Measurements from ENCODE around the gene IZUMO1. TPM values are rescaled to one million over a fixed set of nuclear protein-coding genes. Genes with fewer than 3 reads are reported as not detected.

Gene IZUMO1
- total and polyA plus RNA-seq, 2 of the 13 experiments (the other 11 are each of a cell fraction or from before 2014, with no cell fraction given), result 0.07 to 0.22 TPM

GRCh38 chr19:48772503-48772953 lies 25.8 kb upstream of the IZUMO1 start (continued):
- no peak; the same call in 1 of the 2 replicates for TF ChIP-seq ZNF281 (CRISPR knock-in tag; IDR thresholded peaks at IDR 0.05; ENCODE audit: borderline replicate concordance)
- no peak for TF ChIP-seq ZFYVE20 (CRISPR knock-in tag; IDR thresholded peaks at IDR 0.05; ENCODE audit: borderline replicate concordance, low read depth)
- no peak for TF ChIP-seq CCAR2 (optimal IDR thresholded peaks at IDR 0.05; ENCODE audit: low read depth, low read length)
- TF ChIP-seq ZMAT3 (CRISPR knock-in tag; conservative IDR thresholded peaks at IDR 0.05), result no peak
- TF ChIP-seq REST (IDR thresholded peaks at IDR 0.05; ENCODE audit: borderline replicate concordance in 1 of 2, low read depth in 1 of 2, low read length in 2 of 2), result no peak
- no peak for TF ChIP-seq ZSCAN21 (CRISPR knock-in tag; IDR thresholded peaks at IDR 0.05; ENCODE audit: borderline replicate concordance)
- no peak for TF ChIP-seq DNMT3B (CRISPR knock-in tag; conservative IDR thresholded peaks at IDR 0.05)
- TF ChIP-seq, protein P1, sequence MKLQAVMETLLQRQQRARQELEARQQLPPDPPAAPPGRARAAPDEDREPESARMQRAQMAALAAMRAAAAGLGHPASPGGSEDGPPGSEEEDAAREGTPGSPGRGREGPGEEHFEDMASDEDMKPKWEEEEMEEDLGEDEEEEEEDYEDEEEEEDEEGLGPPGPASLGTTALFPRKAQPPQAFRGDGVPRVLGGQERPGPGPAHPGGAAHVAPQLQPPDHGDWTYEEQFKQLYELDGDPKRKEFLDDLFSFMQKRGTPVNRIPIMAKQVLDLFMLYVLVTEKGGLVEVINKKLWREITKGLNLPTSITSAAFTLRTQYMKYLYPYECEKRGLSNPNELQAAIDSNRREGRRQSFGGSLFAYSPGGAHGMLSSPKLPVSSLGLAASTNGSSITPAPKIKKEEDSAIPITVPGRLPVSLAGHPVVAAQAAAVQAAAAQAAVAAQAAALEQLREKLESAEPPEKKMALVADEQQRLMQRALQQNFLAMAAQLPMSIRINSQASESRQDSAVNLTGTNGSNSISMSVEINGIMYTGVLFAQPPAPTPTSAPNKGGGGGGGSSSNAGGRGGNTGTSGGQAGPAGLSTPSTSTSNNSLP (IDR thresholded peaks at IDR 0.05; ENCODE audit: low read depth, low read length), result peak; percentile 72
- TF ChIP-seq ZNF776 (CRISPR knock-in tag; IDR thresholded peaks at IDR 0.05), result no peak
- TF ChIP-seq ZNF619 (CRISPR knock-in tag; IDR thresholded peaks at IDR 0.05), result no peak
- no peak for TF ChIP-seq ZNF318 (CRISPR knock-in tag; IDR thresholded peaks at IDR 0.05)
- no peak for TF ChIP-seq RCOR2 (CRISPR knock-in tag; IDR thresholded peaks at IDR 0.05)
- TF ChIP-seq EEA1 (CRISPR knock-in tag; IDR thresholded peaks at IDR 0.05; ENCODE audit: borderline replicate concordance), result no peak

Data from HepG2 (cell line).